D721Med (cell line): ENCODE measurements around the gene OR4D2.
"Not testable (repeated sequence)": the region's sequence is repeated elsewhere in the genome, so short reads cannot be mapped to it uniquely, and the experiment has no call there.

Experiments used
- DNase-seq: peaks from one replicate; pipeline ENCODE4 v3.0.0; 2011; ENCODE audit warnings: low spot score; ENCODE audit not compliant: insufficient read length
- FAIRE-seq: peaks from 2 replicates; lab custom pipeline; 2011; peaks lifted over from hg19 to GRCh38; lab: Jason Lieb, UNC
- TF ChIP-seq, protein P1 (sequence below): IDR thresholded peaks from 2 replicates; pipeline ENCODE4 v1.5.1; 2012; ENCODE audit warnings: mild to moderate bottlenecking, control low read depth; ENCODE audit not compliant: insufficient read depth; ENCODE audit errors: missing control alignments

The OR4D2 gene

DNA sequence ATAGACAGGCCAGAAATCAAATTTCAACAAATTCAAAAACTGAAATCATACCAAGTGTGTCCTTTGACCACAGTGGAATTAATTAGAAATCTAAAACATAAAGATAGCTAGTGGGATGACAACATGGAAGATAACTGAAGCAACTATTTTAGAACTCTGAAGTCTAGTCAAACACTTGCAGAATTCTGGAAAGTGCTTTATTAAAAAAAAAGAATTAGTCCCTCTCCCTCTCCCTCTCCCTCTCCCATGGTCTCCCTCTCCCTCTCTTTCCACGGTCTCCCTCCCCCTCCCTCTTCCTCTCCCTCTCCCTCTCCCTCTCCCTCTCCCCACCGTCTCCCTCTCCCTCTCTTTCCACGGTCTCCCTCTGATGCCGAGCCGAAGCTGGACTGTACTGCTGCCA is 25.3 kb upstream of the OR4D2 start:
- FAIRE-seq (no peak), DNase-seq (no peak)
- TF ChIP-seq, protein P1, sequence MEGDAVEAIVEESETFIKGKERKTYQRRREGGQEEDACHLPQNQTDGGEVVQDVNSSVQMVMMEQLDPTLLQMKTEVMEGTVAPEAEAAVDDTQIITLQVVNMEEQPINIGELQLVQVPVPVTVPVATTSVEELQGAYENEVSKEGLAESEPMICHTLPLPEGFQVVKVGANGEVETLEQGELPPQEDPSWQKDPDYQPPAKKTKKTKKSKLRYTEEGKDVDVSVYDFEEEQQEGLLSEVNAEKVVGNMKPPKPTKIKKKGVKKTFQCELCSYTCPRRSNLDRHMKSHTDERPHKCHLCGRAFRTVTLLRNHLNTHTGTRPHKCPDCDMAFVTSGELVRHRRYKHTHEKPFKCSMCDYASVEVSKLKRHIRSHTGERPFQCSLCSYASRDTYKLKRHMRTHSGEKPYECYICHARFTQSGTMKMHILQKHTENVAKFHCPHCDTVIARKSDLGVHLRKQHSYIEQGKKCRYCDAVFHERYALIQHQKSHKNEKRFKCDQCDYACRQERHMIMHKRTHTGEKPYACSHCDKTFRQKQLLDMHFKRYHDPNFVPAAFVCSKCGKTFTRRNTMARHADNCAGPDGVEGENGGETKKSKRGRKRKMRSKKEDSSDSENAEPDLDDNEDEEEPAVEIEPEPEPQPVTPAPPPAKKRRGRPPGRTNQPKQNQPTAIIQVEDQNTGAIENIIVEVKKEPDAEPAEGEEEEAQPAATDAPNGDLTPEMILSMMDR: no peak

DNA sequence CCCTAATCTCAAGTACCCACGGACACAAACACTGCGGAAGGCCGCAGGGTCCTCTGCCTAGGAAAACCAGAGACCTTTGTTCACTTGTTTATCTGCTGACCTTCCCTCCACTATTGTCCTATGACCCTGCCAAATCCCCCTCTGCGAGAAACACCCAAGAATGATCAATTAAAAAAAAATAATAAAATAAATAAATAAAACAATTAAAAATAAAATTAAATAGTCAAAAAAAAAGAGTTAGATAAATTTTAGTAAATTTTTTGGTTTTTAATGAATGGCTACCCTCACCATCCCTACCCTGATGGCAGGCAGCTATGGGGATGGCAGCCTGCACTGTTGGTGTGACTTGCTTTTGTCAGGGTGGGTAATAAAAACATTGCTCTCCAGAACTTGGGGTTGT is 23.4 kb upstream of the OR4D2 start:
- FAIRE-seq, DNase-seq: not testable (repeated sequence)

DNA sequence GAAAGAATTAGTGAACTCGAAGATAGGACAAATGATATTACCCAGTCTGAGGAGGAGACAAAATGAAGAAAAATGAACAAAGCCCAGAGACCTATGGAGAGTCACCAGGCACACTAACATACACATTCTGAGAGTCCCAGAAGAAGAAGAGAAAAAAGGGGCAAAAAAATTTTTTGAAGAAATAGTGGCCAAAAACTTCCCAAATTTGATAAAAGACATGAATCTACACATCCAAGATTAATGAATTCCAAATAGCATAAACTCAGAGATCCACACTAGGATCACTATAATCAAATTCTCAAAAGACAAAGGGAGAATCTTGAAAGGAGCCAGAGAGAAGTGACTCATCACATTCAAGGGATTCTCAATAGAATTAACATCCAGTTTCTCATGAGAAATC is 22.0 kb upstream of the OR4D2 start:
- FAIRE-seq: no peak
- TF ChIP-seq, protein P1: no peak
- no peak for DNase-seq

DNA sequence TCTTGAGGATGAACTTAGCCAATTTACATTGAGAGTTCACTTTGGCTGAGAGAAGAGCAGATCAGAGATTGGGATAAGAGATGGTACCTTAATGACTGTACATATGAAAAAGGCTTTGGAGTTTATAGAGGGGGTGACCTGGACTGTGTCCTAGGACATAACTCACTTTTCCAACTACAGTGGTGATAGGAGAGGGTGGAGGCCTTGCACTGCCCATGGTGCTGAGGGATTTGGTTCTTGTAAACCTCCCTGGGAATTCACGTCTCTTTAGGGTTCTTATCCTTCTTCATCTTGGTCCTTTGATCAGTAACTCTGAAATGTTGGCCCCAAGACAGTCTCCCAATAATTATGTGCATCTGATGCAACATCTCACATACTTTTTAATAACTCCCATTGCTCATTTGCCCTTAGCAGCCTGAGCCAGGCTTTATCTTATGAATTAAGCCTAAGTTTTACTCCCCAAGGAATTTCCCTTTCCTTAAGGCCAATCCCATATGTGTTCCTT is 18.8 kb upstream of the OR4D2 start, which contains the start of gene OR4D1:
OR4D1 (plus strand) TSS at position 455 of the 505 bp plus-strand sequence. CDS start 6,770 bp downstream, outside the sequence.
- DNase-seq (no peak), FAIRE-seq (no peak)
- TF ChIP-seq, protein P1: no peak

DNA sequence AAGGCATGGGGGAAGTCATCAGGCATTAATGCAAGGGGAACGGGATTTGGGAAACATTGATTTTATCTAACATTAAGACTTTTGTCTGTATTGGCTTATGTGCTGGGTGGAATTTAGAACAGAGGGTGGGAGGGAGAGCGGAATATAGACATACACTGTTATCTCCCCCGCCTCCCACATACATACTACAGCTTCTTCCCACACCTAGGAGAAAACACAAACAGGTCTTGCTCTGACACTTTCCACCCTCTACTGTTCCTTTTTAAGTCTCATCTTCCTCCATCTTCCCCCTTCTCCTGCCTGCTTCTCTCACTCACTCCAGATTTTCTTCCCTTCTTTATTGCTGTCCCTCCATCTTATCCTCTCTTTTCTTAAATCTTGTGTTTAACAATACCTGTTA is 18.2 kb upstream of the OR4D2 start:
- TF ChIP-seq, protein P1: no peak
- DNase-seq (no peak), FAIRE-seq (no peak)

DNA sequence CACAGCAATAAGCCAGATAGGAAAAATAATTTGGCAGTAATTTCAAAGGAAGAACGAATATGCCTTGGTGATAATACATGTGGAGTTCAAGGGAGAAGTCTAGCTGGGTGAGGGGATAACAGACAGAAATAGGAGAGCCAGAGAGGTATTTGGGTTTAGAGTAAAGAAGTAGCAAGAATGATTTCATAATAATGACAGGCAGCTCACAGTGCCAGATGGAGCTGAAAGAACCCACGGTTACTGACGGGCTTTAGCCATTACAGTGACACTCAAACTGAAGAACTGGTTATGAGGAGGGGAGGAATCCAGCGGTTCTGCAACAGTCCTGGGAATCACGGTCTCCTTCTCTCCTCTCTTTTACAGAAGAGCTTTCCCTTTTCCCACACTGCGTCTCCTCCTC is 16.4 kb upstream of the OR4D2 start:
- TF ChIP-seq, protein P1: no peak
- FAIRE-seq (no peak), DNase-seq (no peak)

DNA sequence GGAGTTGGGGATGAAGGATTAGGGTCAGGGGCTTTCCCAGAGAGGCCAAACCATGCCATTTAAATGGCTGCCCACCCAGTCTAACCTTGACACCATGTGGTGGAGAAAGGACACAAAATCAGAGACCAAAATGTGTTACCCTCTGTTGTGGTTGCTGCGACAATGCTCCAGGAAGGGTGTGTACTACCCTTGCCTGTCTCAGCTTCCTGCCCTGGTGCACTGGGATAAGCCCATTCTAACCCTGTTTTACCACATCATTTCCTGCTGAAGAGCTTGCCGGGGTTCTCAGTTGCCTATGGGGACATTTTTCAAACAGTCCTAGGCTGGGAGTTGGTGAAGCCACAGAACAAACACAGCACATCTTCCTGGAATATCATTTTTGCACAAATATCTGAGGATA is 13.7 kb upstream of the OR4D2 start:
- TF ChIP-seq, protein P1: no peak
- DNase-seq (no peak), FAIRE-seq (no peak)

DNA sequence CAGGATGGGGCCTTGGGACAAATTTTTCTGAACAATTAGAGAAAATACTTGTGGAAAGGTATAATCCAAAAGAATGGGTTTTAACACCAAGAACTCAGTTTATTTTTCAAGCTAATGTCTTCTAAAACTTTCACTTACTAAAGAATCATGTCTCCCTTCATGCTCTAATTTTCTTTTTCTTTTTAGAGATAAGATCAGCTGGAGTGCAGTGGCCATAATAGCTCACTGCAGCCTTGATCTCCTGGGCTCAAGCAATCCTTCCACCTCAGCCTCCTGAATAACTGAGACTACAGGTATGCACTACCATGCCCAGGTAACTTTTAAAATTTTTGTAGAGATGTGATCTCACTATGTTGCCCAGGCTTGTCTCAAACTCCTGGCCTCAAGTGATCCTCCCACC is 13.1 kb upstream of the OR4D2 start:
- TF ChIP-seq, protein P1: no peak
- DNase-seq: no peak
- FAIRE-seq: no peak
